ENCODE results near the gene MAP2K6.

GRCh38 chr17:69602972-69603371 is 188.5 kb downstream of the MAP2K6 start:
- TF ChIP-seq, protein P1, sequence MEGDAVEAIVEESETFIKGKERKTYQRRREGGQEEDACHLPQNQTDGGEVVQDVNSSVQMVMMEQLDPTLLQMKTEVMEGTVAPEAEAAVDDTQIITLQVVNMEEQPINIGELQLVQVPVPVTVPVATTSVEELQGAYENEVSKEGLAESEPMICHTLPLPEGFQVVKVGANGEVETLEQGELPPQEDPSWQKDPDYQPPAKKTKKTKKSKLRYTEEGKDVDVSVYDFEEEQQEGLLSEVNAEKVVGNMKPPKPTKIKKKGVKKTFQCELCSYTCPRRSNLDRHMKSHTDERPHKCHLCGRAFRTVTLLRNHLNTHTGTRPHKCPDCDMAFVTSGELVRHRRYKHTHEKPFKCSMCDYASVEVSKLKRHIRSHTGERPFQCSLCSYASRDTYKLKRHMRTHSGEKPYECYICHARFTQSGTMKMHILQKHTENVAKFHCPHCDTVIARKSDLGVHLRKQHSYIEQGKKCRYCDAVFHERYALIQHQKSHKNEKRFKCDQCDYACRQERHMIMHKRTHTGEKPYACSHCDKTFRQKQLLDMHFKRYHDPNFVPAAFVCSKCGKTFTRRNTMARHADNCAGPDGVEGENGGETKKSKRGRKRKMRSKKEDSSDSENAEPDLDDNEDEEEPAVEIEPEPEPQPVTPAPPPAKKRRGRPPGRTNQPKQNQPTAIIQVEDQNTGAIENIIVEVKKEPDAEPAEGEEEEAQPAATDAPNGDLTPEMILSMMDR (IDR thresholded peaks at IDR 0.05), result no peak
- TF ChIP-seq POLR2A (IDR thresholded peaks at IDR 0.05), result no peak
